IPS DF 6.9 (cell line): ENCODE results near the gene ACTMAP.

Source experiments
- DNase-seq: peaks from one replicate; pipeline ENCODE4 v3.0.0-alpha.2; 2013; ENCODE audit warnings: low read depth, low spot score
- H3K27ac ChIP-seq: one replicate; pipeline ENCODE4 v1.5.1; 2013; ENCODE audit warnings: low read length, control low read depth
- H3K27me3 ChIP-seq: 2 replicates; pipeline ENCODE4 v1.6.1; 2013; ENCODE audit warnings: mild to moderate bottlenecking, low read length; ENCODE audit not compliant: control insufficient read depth, insufficient read depth
- H3K36me3 ChIP-seq: 2 replicates; pipeline ENCODE4 v1.6.1; 2013; ENCODE audit warnings: low read length; ENCODE audit not compliant: control insufficient read depth, insufficient read depth
- H3K4me1 ChIP-seq: 2 replicates; pipeline ENCODE4 v1.6.1; 2013; ENCODE audit warnings: low read length; ENCODE audit not compliant: control insufficient read depth, insufficient read depth
- H3K4me3 ChIP-seq: 2 replicates; pipeline ENCODE4 v1.5.1; 2013; ENCODE audit warnings: mild to moderate bottlenecking, low read length
- H3K9me3 ChIP-seq: 2 replicates; pipeline ENCODE4 v1.6.1; 2013; ENCODE audit warnings: low read length, inconsistent platforms; ENCODE audit not compliant: control insufficient read depth, insufficient read depth
- WGBS: extraction: QIAGEN DNeasy Blood & Tissue Kit; methylation state at CpG from one replicate; pipeline ENCODE4 v1.1.7; 2013; ENCODE audit warnings: mixed read lengths, missing lambda C conversion rate; ENCODE audit not compliant: insufficient read length, insufficient coverage; 5-methylcytosine and 5-hydroxymethylcytosine counted together

ACTMAP gene

GRCh38 chr19:40693150-40693788 is 57.0 kb downstream of the ACTMAP start:
- H3K4me1 ChIP-seq, result peaks cover 2% of the 10 kb centered on the region; the same call in 1 of the 2 replicates
- no peaks in the 10 kb centered on the region for H3K9me3 ChIP-seq
- no peak for DNase-seq
- no peak overlapping the region for H3K27ac ChIP-seq
- H3K36me3 ChIP-seq, result peaks cover 3% of the 10 kb centered on the region
- H3K27me3 ChIP-seq, result no peaks in the 10 kb centered on the region
- no peak overlapping the region for H3K4me3 ChIP-seq
- no CpG with 5 or more reads among the region's 11 CpGs for WGBS

DNA sequence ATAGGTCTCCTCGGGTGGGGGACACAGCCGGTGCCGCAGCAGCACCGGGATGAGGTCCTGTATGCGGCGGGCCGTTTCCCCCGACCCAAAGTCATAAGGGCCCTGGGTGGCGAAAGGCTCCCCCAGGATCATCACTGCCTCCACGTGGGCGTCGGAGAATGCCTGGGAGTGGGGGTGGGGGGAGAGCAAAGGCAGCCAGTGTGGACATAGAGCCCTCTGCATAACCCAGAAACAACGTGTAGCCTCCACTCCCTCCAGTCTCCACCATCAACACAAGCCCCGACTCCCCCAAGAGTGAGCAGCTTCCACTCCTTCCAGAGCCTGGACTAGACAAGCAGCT is 58.1 kb downstream of the ACTMAP start:
- Histone ChIP-seq H3K9me3 (no peaks in the 10 kb centered on the region), H3K4me3 (no peak overlapping the region), H3K4me1 (peaks cover 2% of the 10 kb centered on the region; the same call in 1 of the 2 replicates), H3K27me3 (no peaks in the 10 kb centered on the region), H3K27ac (no peak overlapping the region), H3K36me3 (peaks cover 3% of the 10 kb centered on the region)
- DNase-seq, result no peak
- WGBS, result no CpG with 5 or more reads among the region's 14 CpGs

GRCh38 chr19:40691421-40692211 is 58.7 kb downstream of the ACTMAP start:
- Histone ChIP-seq H3K27ac (no peak overlapping the region), H3K36me3 (peaks cover 3% of the 10 kb centered on the region), H3K4me1 (peaks cover 2% of the 10 kb centered on the region; the same call in 1 of the 2 replicates), H3K9me3 (no peaks in the 10 kb centered on the region), H3K27me3 (no peaks in the 10 kb centered on the region), H3K4me3 (no peak overlapping the region; the same call in 1 of the 2 replicates)
- WGBS, result no CpG with 5 or more reads among the region's 24 CpGs
- no peak for DNase-seq
